H1 (cell line): Measurements from ENCODE around the gene MYDGF. TPM values are rescaled to one million over a fixed set of nuclear protein-coding genes. Genes with fewer than 3 reads are reported as not detected.

ENCODE experiments used
- CTCF ChIA-PET: fragments of 300-600 bp; sonication (Branson Sonifier 250); formaldehyde crosslinking; loops from one replicate; lab custom pipeline; 2021; ENCODE audit not compliant: partially characterized antibody; lab: Charles Lee
- POLR2A ChIA-PET: fragments of 300-600 bp; sonication (Branson Sonifier 250); formaldehyde crosslinking; loops from one replicate; lab custom pipeline; 2021; ENCODE audit warnings: inconsistent platforms; ENCODE audit not compliant: partially characterized antibody; lab: Charles Lee
- DNase-seq, 2 experiments: peaks; one replicate each; pipeline versions ENCODE4 v3.0.0 to v3.0.0-alpha.2; 2010 to 2022; ENCODE audit warnings: low spot score in 2 of 2, low read depth in 1 of 2, mixed read lengths in 1 of 2
- FAIRE-seq: peaks from 2 replicates; lab custom pipeline; 2011; peaks lifted over from hg19 to GRCh38; lab: Jason Lieb, UNC
- H2AFZ ChIP-seq: 2 replicates; pipeline ENCODE4 v1.8.1; 2012; ENCODE audit warnings: low read length, inconsistent platforms
- H2AK5ac ChIP-seq: 2 replicates; pipeline ENCODE4 v1.6.1; 2013; ENCODE audit warnings: low read depth, low read length
- H2BK120ac ChIP-seq: replicated peaks from 2 replicates; pipeline ENCODE3; 2013; ENCODE audit warnings: low read depth, low read length, inconsistent platforms
- H2BK12ac ChIP-seq: 2 replicates; pipeline ENCODE4 v1.6.1; 2013; ENCODE audit warnings: low read depth, low read length
- H2BK15ac ChIP-seq: 2 replicates; pipeline ENCODE4 v1.6.1; 2013; ENCODE audit warnings: low read length
- H2BK20ac ChIP-seq: 2 replicates; pipeline ENCODE4 v1.6.1; 2013; ENCODE audit warnings: low read length
- H2BK5ac ChIP-seq: 2 replicates; pipeline ENCODE4 v1.6.1; 2013; ENCODE audit warnings: low read depth, low read length
- H3K14ac ChIP-seq: 2 replicates; pipeline ENCODE4 v1.6.1; 2013; ENCODE audit warnings: inconsistent platforms; ENCODE audit not compliant: insufficient read length
- H3K18ac ChIP-seq: 2 replicates; pipeline ENCODE4 v1.6.1; 2013; ENCODE audit warnings: low read length; ENCODE audit errors: extremely low read depth
- H3K23ac ChIP-seq: 2 replicates; pipeline ENCODE4 v1.6.1; 2013; ENCODE audit warnings: inconsistent platforms; ENCODE audit not compliant: insufficient read length
- H3K23me2 ChIP-seq: 2 replicates; pipeline ENCODE4 v1.6.1; 2013; ENCODE audit warnings: low read depth, low read length
- H3K27ac ChIP-seq: 2 replicates; pipeline ENCODE4 v1.6.1; 2011; ENCODE audit warnings: low read depth, low read length, inconsistent platforms
- H3K27me3 ChIP-seq, 4 experiments: replicated peaks in 1 of 4; 1 replicate in 1 of 4; 2 replicates in 3 of 4; pipeline versions ENCODE4 v1.6.1 to v1.8.1; 2011 to 2013; ENCODE audit warnings: low read length in 3 of 4, mild to moderate bottlenecking in 3 of 4, inconsistent platforms in 2 of 4, mixed read lengths in 2 of 4, moderate library complexity in 1 of 4; ENCODE audit not compliant: control insufficient read depth in 3 of 4, insufficient read depth in 3 of 4; ENCODE audit errors: extremely low read depth in 1 of 4
- H3K36me3 ChIP-seq, 4 experiments: 2 replicates each; pipeline versions ENCODE4 v1.6.1 to v1.8.1; 2011 to 2013; ENCODE audit warnings: mild to moderate bottlenecking in 4 of 4, low read length in 3 of 4, moderate library complexity in 2 of 4, control low read depth in 1 of 4, inconsistent platforms in 1 of 4; ENCODE audit not compliant: insufficient read depth in 4 of 4, control insufficient read depth in 2 of 4
- H3K4ac ChIP-seq: replicated peaks from 2 replicates; pipeline ENCODE3; 2013; ENCODE audit warnings: low read length, low read depth, mixed read lengths, inconsistent platforms; ENCODE audit not compliant: insufficient read length
- H3K4me1 ChIP-seq, 4 experiments: replicated peaks in 1 of 4; 1 replicate in 1 of 4; 2 replicates in 3 of 4; pipeline versions ENCODE4 v1.6.1 to v1.8.1; 2011 to 2013; ENCODE audit warnings: low read length in 3 of 4, inconsistent platforms in 2 of 4, mixed read lengths in 1 of 4; ENCODE audit not compliant: insufficient read depth in 4 of 4, control insufficient read depth in 3 of 4
- H3K4me2 ChIP-seq, 2 experiments: 2 replicates each; pipeline versions ENCODE4 v1.6.1 to v1.8.1; 2011 to 2013; ENCODE audit warnings: low read depth in 2 of 2, low read length in 2 of 2, control low read depth in 1 of 2, inconsistent platforms in 1 of 2, mild to moderate bottlenecking in 1 of 2; ENCODE audit not compliant: insufficient read depth in 1 of 2
- H3K4me3 ChIP-seq, 4 experiments: fragments of 200-600, 300-600 bp in 1 of 4; sonication (generic), shearing (Covaris generic), sonication (Bioruptor Twin) in 1 of 4; 2 replicates each; pipeline versions ENCODE4 v1.5.1 to v1.8.1; 2011 to 2016; ENCODE audit warnings: low read length in 4 of 4, low read depth in 3 of 4, control low read depth in 2 of 4, inconsistent platforms in 2 of 4, mild to moderate bottlenecking in 2 of 4, mixed read lengths in 1 of 4, moderate library complexity in 1 of 4; ENCODE audit not compliant: insufficient read depth in 2 of 4; ENCODE audit errors: extremely low read depth in 1 of 4
- H3K56ac ChIP-seq: replicated peaks from 2 replicates; pipeline ENCODE3; 2013; ENCODE audit warnings: low read depth, mild to moderate bottlenecking, mixed read lengths, low read length, inconsistent platforms; ENCODE audit not compliant: insufficient read length
- H3K79me1 ChIP-seq: 2 replicates; pipeline ENCODE4 v1.6.1; 2013; ENCODE audit warnings: low read depth, low read length, control low read depth
- H3K79me2 ChIP-seq, 2 experiments: 2 replicates each; pipeline versions ENCODE4 v1.6.1 to v1.8.1; 2012 to 2013; ENCODE audit warnings: low read length in 2 of 2, mild to moderate bottlenecking in 2 of 2, inconsistent platforms in 1 of 2; ENCODE audit not compliant: insufficient read depth in 2 of 2, control insufficient read depth in 1 of 2
- H3K9ac ChIP-seq, 4 experiments: replicated peaks in 1 of 4; 1 replicate in 1 of 4; 2 replicates in 3 of 4; pipeline versions ENCODE4 v1.6.1 to v1.8.1; 2011 to 2013; ENCODE audit warnings: low read depth in 3 of 4, low read length in 3 of 4, control low read depth in 2 of 4, mild to moderate bottlenecking in 2 of 4, moderate library complexity in 2 of 4, inconsistent platforms in 1 of 4; ENCODE audit errors: extremely low read depth in 1 of 4
- H3K9me3 ChIP-seq, 2 experiments: 2 replicates each; pipeline versions ENCODE4 v1.6.1 to v1.8.1; 2012 to 2013; ENCODE audit warnings: mild to moderate bottlenecking in 2 of 2, moderate library complexity in 2 of 2, control low read depth in 1 of 2, inconsistent platforms in 1 of 2, low read depth in 1 of 2, low read length in 1 of 2, mixed read lengths in 1 of 2; ENCODE audit not compliant: insufficient read depth in 2 of 2
- H4K20me1 ChIP-seq, 2 experiments: replicated peaks in 1 of 2; 2 replicates each; pipeline versions ENCODE3 to v1.8.1; 2011 to 2013; ENCODE audit warnings: inconsistent platforms in 2 of 2, low read length in 2 of 2, mild to moderate bottlenecking in 1 of 2; ENCODE audit not compliant: insufficient read depth in 2 of 2, control insufficient read depth in 1 of 2
- H4K5ac ChIP-seq: 2 replicates; pipeline ENCODE4 v1.6.1; 2013; ENCODE audit warnings: low read length, low read depth, mixed read lengths, inconsistent platforms; ENCODE audit not compliant: insufficient read length
- H4K8ac ChIP-seq: 2 replicates; pipeline ENCODE4 v1.8.0; 2013; ENCODE audit warnings: mild to moderate bottlenecking, moderate library complexity, low read length, inconsistent platforms; ENCODE audit not compliant: insufficient read depth; ENCODE audit errors: extremely low read depth
- H4K91ac ChIP-seq: replicated peaks from 2 replicates; pipeline ENCODE3; 2013; ENCODE audit warnings: low read length, mixed read lengths, inconsistent platforms; ENCODE audit not compliant: insufficient read length
- EGR1 ChIP-seq: IDR thresholded peaks from 2 replicates; pipeline ENCODE4 v1.6.1; 2011; ENCODE audit warnings: low read depth, low read length, borderline replicate concordance
- WGBS, 2 experiments: shearing (Covaris generic) in 1 of 2; methylation state at CpG; one replicate each; pipeline versions ENCODE4 v1.1.6 to v1.1.7; 2013 to 2015; ENCODE audit warnings: low lambda C conversion rate in 2 of 2, mixed read lengths in 2 of 2, inconsistent platforms in 1 of 2, low coverage in 1 of 2, missing lambda C conversion rate in 1 of 2; ENCODE audit not compliant: insufficient replicate concordance in 2 of 2, insufficient coverage in 1 of 2, insufficient read length in 1 of 2; ENCODE audit errors: extremely low coverage in 1 of 2, missing lambda C conversion rate in 1 of 2; 5-methylcytosine and 5-hydroxymethylcytosine counted together
- polyA plus RNA-seq, 7 experiments: library from polyadenylated mRNA; depleted of rRNA in 3 of 7; stranded (reverse) in 5 of 7; unstranded in 2 of 7; fragments of >200 nt in 5 of 7; fragments of 200-250 nt in 2 of 7; gene quantifications; 1 replicate in 5 of 7; 2 replicates in 1 of 7; 4 replicates in 1 of 7; pipeline versions ENCODE4 v1.2.1 to v1.2.3, GENCODE V29; 2011 to 2013; ENCODE audit warnings: missing spikeins in 2 of 7, mixed read lengths in 2 of 7
- total RNA-seq: library from RNA; stranded (reverse); fragmentation: NEBNext Ultra II Directional; extraction: Animal tissue kit (Norgen Biotek cat#: 25700); gene quantifications from 2 replicates; pipeline ENCODE4 v1.2.1, GENCODE V29; 2021

MYDGF gene
- total and polyA plus RNA-seq, 2 of the 8 experiments (the other 6 are each of a cell fraction or from before 2014, with no cell fraction given): 40.6 to 51.1 TPM

DNA sequence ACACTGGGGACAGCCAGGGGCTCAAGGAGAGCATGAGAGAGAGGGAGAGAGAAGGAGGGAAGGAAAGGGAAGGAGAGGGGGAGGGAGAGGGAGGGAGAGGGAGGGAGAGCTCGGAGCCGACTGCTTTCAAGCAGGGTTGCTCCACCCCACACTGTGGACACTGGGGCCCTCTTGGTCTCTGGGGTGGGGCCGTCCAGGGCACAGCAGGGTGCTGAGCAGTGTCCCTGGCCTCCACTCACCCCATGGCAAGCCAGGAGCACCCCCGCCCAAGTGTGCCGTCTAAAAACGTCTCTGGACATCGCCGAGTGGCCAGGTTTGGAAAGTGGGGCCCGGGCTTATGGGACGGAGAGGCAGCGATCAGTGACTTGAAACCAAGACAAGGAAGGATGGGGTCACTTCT, 32.6 kb upstream of the MYDGF start:
- no peaks in the 10 kb centered on the region for H3K79me1 ChIP-seq
- H3K56ac ChIP-seq: no peak overlapping the region
- ChIA-PET POLR2A (no interaction called here), CTCF (no interaction called here)
- H2AK5ac ChIP-seq: no peak overlapping the region
- H2BK20ac ChIP-seq: no peak overlapping the region
- H3K9ac ChIP-seq: no peak overlapping the region
- H3K9me3 ChIP-seq: no peaks in the 10 kb centered on the region
- H3K23me2 ChIP-seq: no peaks in the 10 kb centered on the region
- H3K18ac ChIP-seq: no peak overlapping the region
- no peaks in the 10 kb centered on the region for H3K27me3 ChIP-seq
- no peak overlapping the region for H3K4me2 ChIP-seq
- no peak overlapping the region for H2BK12ac ChIP-seq
- no peak overlapping the region for H3K4ac ChIP-seq
- no peak overlapping the region for H4K8ac ChIP-seq
- no peak overlapping the region for H4K91ac ChIP-seq
- H4K20me1 ChIP-seq: peaks cover 0 to 5% of the 10 kb centered on the region in 2 experiments
- no peak overlapping the region for H3K14ac ChIP-seq
- H2BK5ac ChIP-seq: no peak overlapping the region
- no peak overlapping the region for H2BK120ac ChIP-seq
- H3K27ac ChIP-seq: no peak overlapping the region
- TF ChIP-seq EGR1: no peak
- TF ChIP-seq, all 59 proteins: peak for 0
- FAIRE-seq: no peak
- no peak overlapping the region for H4K5ac ChIP-seq
- no peak overlapping the region for H2BK15ac ChIP-seq
- DNase-seq: no peak
- H3K23ac ChIP-seq: no peak overlapping the region
- no peaks in the 10 kb centered on the region for H3K79me2 ChIP-seq
- H3K4me3 ChIP-seq: no peak overlapping the region
- H3K36me3 ChIP-seq: peaks cover 4 to 39% (median 17%) of the 10 kb centered on the region in 4 experiments; a peak in 7 of 8 replicates
- no peaks in the 10 kb centered on the region for H3K4me1 ChIP-seq
- no peak overlapping the region for H2AFZ ChIP-seq
- WGBS, 2 experiments: 95% methylated on average over 9 of the region's 11 CpGs; no CpG with 5 or more reads in 1 of the 2 experiments
